ENCODE results near the gene C5orf15. TPM values are rescaled to one million over a fixed set of nuclear protein-coding genes. Genes with fewer than 3 reads are reported as not detected.

C5orf15 gene
- total and polyA plus RNA-seq, 9 of the 15 experiments (the other 6 are each of a cell fraction or from before 2014, with no cell fraction given), result 23.3 to 50.7 (median 35.5) TPM

- TF ChIP-seq THAP12 (CRISPR knock-in tag; IDR thresholded peaks at IDR 0.05) (no peak), ZFPM2 (CRISPR knock-in tag; IDR thresholded peaks at IDR 0.05) (no peak), HOMEZ (CRISPR knock-in tag; IDR thresholded peaks at IDR 0.05) (no peak), CEBPB (tag; IDR thresholded peaks at IDR 0.05) (no peak), FOSL1 (tag; conservative IDR thresholded peaks at IDR 0.05) (0 out of 2 replicates have a peak, but pooled peaks have one; percentile 12), SRSF7 (optimal IDR thresholded peaks at IDR 0.05; ENCODE audit: low read depth, low read length) (no peak), EGR1 (conservative IDR thresholded peaks at IDR 0.05) (no peak), RNF2 (IDR thresholded peaks at IDR 0.05) (no peak), BRF2 (IDR thresholded peaks at IDR 0.05; ENCODE audit: borderline replicate concordance, insufficient read depth, insufficient read length) (no peak), BCOR (IDR thresholded peaks at IDR 0.05) (no peak), RCOR1 (IDR thresholded peaks at IDR 0.05; ENCODE audit: borderline replicate concordance in 1 of 2, low read depth in 2 of 2, low read length in 2 of 2) (peak in 1 of 2 experiments; percentile 69; a peak in 2 of 4 replicates), ZNF398 (CRISPR knock-in tag; IDR thresholded peaks at IDR 0.05) (no peak), ZNF766 (CRISPR knock-in tag; conservative IDR thresholded peaks at IDR 0.05) (0 out of 2 replicates have a peak, but pooled peaks have one; percentile 42)
Observed at GRCh38 chr5:133936651-133937015, 31.8 kb downstream of the C5orf15 start (continued).

Data from K562 (cell line).